LNCaP clone FGC (cell line): ENCODE measurements around the gene AP2A2.

Source experiments
- DNase-seq: peaks from one replicate; pipeline ENCODE4 v3.0.0-alpha.2; 2011; ENCODE audit warnings: low read depth
- H3K4me3 ChIP-seq: 2 replicates; pipeline ENCODE4 v1.5.1; 2011; ENCODE audit warnings: mild to moderate bottlenecking, low read depth, low read length, control low read depth
- TF ChIP-seq, protein P1 (sequence below): IDR thresholded peaks from 2 replicates; pipeline ENCODE4 v1.5.1; 2012; ENCODE audit warnings: mild to moderate bottlenecking; ENCODE audit not compliant: control insufficient read depth, insufficient read depth; ENCODE audit errors: extremely low read depth

The AP2A2 gene

DNA sequence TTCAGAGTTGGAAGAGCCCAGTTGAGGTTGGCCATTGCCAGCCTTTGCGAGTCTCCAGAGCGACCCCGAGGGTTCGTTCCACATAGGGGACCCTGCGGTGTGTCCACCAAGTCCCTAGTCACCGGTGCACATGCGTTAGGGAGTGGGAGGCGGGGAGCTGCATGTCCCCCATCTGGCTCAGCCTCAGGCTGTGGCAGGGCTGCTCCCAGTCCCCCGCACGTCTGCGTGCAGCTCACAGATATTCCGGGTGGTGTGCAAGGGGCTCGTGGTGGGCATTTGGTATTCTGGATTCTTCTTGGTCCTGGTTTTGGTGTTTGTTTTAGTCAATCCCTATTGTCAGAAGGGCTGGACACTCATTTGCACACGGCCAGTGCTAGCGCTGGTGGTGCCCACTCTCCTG, 62.0 kb downstream of the AP2A2 start:
- TF ChIP-seq, protein P1, sequence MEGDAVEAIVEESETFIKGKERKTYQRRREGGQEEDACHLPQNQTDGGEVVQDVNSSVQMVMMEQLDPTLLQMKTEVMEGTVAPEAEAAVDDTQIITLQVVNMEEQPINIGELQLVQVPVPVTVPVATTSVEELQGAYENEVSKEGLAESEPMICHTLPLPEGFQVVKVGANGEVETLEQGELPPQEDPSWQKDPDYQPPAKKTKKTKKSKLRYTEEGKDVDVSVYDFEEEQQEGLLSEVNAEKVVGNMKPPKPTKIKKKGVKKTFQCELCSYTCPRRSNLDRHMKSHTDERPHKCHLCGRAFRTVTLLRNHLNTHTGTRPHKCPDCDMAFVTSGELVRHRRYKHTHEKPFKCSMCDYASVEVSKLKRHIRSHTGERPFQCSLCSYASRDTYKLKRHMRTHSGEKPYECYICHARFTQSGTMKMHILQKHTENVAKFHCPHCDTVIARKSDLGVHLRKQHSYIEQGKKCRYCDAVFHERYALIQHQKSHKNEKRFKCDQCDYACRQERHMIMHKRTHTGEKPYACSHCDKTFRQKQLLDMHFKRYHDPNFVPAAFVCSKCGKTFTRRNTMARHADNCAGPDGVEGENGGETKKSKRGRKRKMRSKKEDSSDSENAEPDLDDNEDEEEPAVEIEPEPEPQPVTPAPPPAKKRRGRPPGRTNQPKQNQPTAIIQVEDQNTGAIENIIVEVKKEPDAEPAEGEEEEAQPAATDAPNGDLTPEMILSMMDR = no peak
- no peak overlapping the region for H3K4me3 ChIP-seq
- DNase-seq = no peak

DNA sequence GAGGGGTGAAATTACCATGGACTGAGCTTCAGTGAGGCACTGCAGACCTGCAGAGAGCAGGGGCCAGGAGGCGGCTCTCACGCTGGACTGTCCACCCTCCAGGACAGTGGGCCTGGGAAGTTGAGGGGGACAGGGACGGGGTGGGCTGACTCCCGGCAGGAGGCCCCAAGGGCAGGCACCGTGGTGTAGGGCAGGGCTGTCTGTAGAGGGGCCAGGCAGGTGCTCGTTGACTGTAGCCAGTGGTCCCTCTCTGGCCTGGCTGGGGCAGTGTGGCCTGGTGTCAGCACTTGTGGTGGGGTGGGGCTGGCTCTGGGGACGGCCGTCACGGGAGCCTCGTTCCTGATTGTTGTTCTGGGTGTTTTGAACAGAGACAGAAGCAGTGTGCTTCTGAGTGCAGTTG, 64.4 kb downstream of the AP2A2 start:
- H3K4me3 ChIP-seq = no peak overlapping the region
- no peak for DNase-seq
- TF ChIP-seq, protein P1 = no peak

DNA sequence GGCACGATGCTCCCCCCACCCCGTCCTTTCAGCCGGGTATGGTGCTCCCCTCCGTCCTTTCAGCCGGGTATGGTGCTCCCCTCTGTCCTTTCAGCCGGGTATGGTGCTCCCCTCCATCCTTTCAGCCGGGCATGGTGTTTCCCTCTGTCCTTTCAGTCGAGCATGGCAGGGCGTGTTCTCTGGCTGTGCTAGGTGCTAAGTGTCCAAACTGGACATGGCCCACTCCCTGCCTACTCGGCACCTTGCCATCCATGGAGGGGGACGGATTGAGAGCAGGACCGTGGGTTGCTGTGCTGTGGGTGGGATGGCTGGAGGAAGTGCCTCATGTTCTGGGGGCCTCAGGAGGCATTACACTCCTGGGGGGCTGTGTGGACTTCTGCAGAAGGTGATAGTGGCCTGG, 65.4 kb downstream of the AP2A2 start:
- DNase-seq = no peak
- H3K4me3 ChIP-seq = no peak overlapping the region
- TF ChIP-seq, protein P1 = no peak

DNA sequence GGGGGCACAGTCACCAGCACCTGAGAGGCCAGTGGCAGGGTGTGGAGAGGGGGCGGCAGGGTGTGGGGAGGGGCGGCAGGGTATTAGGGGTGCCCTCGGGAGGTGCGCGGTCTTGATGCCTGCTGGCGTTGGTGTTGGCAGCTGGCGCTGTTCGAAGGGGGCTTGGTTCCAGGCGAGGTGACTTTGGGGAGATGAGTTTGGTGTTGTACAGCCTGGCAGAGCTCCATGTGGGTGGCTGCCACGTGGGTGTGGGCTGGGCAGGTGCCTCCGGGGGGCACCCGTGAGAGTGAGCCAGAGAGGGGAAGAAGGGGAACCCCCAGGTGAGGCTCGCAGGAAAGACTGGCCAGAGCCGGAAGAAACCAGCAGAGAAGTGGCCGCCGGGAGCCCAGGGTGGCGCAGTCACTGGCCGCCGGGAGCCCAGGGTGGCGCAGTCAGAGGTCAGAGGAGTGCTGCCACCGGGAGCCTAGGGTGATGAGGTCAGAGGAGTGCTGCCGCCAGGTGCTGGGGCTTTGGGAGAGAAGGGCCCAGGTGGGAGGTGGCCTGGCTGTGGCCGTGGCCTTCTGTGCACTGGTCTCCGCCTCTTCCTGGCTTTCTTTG, 66.1 kb downstream of the AP2A2 start:
- H3K4me3 ChIP-seq = no peak overlapping the region
- TF ChIP-seq, protein P1 = no peak
- DNase-seq = no peak

DNA sequence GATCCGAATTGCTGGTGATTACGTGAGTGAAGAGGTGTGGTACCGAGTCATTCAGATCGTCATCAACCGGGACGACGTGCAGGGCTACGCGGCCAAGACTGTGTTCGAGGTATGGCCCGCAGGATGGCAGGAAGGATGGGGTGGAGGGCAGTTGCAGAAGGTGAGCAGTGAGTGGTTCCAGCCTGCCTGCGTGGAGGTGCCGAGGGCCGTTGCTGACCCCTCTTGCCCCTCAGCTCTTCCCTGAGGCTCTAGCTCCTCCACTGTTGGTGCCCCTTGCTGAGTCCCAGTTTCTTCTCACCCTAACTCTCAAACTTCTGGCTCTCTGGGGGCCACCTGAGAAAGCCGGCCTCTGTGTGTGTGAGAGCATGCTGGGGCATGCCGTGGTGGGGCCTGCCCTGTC, 66.9 kb downstream of the AP2A2 start:
- TF ChIP-seq, protein P1 = no peak
- H3K4me3 ChIP-seq = no peak overlapping the region
- no peak for DNase-seq

DNA sequence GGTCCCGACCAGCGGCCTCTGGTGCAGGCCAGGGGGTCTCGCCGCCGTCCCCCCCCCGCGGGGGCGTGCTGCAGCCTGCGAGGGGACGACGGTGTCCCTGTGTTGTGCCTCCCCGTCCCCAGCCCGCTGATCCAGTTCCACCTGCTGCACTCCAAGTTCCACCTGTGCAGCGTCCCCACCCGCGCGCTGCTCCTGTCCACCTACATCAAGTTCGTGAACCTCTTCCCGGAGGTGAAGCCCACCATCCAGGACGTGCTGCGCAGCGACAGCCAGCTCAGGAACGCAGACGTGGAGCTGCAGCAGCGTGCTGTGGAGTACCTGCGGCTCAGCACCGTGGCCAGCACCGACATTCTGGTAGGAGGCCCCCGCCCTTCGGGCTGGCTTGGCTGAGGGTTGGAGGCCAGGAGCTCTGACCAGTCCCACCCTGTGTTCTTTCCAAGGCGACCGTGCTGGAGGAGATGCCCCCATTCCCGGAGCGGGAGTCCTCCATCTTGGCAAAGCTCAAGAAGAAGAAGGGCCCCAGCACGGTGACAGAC, 68.0 kb downstream of the AP2A2 start:
- TF ChIP-seq, protein P1 = no peak
- H3K4me3 ChIP-seq = no peak overlapping the region
- DNase-seq = no peak
